HG03442 (cell line): ENCODE measurements around the gene RXRB.

Experiments used
- ATAC-seq: cut with Tn5 transposase; IDR thresholded peaks from one replicate; pipeline ENCODE4 v1.9.1; 2021; ENCODE audit warnings: mild to moderate bottlenecking, moderate library complexity; ENCODE audit not compliant: unreplicated experiment

The RXRB gene

GRCh38 chr6:33177552-33178446 lies 22.7 kb downstream of the RXRB start:
- ATAC-seq: no peak

- no peak for ATAC-seq
Observed at GRCh38 chr6:33176906-33177305, 23.6 kb downstream of the RXRB start.

GRCh38 chr6:33175436-33176069 lies 24.9 kb downstream of the RXRB start:
- ATAC-seq: no peak

DNA sequence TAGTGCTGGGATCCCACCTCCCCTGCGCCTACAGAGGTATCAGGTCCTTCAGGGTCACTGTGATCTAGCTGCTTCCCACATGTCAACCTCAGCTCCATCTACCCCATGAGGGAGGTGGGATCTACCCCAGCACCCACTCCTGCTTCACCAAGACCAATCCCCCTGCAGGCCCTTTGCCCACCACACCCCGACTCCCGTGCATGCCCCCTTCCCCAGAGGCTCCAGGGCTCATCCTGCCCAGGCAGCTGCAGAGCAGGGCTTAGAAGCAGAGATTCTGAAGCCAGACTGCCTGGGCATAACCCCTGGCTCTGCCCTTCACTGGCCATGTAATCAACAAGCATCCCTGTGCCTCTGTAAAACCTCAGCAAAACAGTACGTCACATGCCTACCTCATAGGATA lies 25.7 kb downstream of the RXRB start:
- ATAC-seq: no peak

DNA sequence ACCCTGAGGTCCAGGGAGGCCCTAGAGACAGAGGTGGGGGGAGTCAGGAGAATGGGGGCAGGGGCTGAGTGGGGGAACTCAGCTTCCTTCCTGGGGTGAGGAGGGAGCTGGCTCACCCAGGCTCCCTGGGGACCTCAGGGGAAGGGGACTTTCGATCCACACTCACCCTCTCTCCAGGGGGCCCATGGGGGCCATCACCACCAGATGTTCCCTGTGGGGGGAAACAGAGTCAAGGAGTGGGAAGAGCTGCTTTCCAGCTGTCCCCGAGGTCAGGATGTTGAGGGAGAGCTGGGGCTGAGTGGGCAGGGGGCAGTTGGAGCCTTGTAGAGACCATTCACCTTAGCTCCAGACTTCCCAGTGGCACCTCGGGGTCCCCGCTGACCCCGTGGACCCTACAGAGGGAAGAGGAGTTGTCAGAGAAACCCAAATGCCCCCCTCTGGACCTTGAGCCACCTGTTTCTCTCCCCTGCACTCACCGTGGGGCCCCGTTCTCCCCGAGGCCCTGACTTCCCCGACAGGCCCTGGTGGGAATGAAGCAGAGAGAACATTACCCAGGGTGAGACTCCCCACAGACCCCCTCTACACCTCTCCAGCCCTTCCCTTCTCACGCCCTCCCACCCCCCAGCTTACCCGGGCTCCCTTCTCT lies 26.8 kb downstream of the RXRB start:
- ATAC-seq: no peak

DNA sequence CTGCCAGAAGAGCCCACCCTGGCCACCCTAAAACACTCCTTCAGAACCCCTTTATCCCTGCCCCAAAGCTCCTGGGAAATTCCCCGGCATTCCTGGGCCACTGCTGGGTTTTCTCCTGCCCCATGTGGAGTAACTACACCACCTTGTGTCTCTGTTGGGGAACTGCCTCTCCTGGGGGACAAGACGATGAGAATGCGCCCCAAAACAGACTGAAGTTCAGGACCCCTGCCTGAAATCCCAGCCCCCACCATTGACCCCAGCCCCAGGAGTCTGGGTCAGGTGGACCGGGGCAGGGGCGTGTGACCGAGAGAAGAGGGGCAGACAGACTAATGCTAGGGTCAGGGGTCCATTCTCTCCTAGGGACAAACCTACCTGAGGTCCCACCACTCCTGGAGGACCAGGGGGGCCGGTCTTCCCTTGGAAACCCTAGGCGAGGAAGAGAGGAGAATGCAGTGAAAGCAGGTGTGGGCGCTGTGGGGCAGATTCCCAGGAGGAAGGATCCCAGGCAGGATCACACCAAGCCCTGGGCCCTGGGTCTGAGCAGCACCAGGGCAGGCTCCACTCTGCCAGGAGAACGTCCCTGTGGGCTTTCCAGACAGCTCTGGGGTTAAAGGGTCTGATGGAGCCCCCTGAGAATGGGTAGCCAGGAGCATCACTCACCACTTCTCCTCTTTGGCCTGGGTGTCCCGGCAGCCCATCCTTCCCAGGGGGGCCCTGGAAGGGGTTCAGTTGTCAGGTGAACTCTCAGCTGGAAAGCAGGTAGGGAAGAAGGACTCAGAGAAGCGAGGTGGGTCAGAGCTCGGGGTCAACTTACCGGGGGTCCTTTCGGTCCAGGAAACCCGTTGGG lies 27.6 kb downstream of the RXRB start:
- ATAC-seq: no peak

- no peak for ATAC-seq
Observed at GRCh38 chr6:33171880-33172687, 28.4 kb downstream of the RXRB start.

- no peak for ATAC-seq
Observed at GRCh38 chr6:33171016-33171879, 29.2 kb downstream of the RXRB start.

- no peak for ATAC-seq
Observed at GRCh38 chr6:33170176-33171015, 30.1 kb downstream of the RXRB start.

GRCh38 chr6:33169291-33170175 lies 30.9 kb downstream of the RXRB start:
- ATAC-seq: no peak

DNA sequence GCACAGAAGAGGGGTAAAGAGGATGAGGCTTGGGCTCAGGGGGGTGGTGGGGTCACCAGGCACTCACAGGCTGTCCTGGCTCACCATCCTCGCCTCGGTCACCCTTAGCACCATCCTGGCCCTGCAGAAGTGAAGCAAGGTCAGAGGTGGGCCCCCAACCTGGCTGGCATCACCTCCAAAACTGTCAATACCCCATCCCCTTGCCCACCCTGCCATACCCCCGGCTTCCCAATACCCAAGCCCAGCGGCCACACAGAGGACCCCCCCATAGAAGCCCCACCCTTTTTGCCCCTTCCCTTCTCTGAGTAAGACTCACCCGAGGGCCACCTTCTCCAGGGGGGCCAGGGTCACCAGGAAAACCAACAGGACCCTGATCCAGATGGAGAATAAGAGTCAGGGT lies 31.8 kb downstream of the RXRB start:
- ATAC-seq: no peak

DNA sequence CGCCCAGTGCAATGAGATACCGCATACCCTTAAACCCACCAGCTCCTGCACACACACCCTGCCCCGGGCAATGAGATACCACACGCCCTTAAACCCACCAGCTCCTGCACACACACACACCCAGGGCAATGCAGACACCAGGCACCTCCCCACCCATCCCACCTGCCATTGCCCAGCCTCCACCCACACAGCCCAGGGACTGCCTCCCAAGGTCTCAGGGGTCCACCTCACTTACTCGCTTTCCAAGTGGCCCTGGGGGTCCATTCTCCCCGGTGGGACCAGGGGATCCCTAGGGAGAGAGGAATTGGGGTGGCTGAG lies 32.2 kb downstream of the RXRB start:
- ATAC-seq: no peak

DNA sequence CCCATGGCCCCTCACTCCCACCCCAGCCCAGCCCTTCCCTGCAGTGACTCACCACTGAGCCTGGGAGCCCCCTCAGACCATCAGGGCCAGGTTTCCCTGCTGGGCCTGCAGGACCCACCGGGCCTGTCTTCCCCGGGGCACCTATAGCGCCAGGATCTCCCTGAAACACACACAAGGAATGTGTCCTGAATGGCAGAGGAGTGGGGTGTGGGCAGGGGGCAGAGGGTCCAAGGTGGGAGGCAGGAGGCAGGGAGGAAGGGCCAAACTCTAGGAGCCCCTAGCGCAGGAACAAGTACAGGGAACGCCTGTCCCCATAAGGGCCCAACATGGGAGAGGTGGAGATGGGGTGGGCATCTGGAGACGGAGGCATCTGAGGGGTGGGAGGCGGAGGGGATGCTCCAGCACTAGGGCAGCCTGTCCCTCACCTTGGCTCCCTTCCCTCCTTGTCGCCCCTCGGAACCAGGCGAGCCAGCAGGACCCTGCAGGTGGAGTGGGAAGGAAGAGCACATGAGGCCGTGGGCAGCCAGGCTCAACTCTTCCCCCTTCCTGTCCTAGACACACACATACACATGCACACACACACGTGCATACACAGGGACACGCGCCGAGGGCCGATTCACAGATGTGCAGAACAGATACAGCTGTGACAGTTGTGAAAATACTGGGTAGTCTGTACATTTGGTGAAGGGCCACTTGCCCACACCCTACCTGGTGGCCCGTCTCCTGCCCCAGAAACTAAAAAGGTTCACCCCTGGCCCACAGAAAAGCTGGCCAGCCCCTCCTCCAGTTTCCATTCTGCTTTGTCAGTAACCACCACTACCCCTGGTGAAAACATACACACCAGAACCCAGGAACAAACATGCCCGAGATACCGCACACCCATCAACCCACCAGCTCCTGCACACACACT lies 32.8 kb downstream of the RXRB start:
- ATAC-seq: no peak

- no peak for ATAC-seq
Observed at GRCh38 chr6:33166811-33167210, 33.7 kb downstream of the RXRB start.

GRCh38 chr6:33166363-33166762 lies 34.1 kb downstream of the RXRB start:
- ATAC-seq: no peak

DNA sequence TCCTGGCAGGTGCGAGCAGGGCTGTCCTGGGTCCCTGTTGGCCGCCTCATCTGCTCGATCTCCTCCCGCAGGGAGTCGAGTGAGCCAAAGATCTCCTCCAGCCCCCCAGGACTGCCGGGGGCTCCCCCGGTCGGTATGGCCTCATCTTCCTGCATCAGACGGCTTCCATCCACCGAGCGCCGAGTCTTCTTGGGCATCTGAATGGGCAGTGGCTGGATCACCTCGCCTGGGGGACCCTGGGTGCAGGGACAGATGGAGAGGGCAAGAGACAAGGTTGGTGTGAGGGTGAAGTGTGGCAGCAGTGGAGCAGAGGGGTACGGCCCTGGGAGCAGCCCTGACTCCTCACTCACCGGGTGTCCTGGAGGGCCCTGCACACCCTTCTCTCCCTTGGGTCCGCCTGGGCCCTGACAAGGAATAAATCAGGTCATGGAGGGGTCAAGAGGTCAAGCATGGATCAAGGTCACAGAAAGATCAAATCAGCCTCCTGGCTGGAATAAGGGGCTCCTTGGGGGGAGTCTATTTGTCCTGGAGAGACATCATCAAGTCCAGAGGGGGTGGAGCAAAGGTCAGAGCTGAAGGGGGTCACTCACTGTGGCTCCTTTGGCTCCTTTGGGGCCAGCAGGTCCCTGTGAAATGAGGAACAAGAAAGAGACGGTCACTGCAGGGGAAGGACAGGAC lies 34.7 kb downstream of the RXRB start:
- no peak for ATAC-seq
